Measurements from ENCODE around the gene MARCKSL1. TPM values are rescaled to one million over a fixed set of nuclear protein-coding genes. Genes with fewer than 3 reads are reported as not detected.
"Not testable (repeated sequence)": the region's sequence is repeated elsewhere in the genome, so short reads cannot be mapped to it uniquely, and the experiment has no call there.

Gene MARCKSL1
- total and polyA plus RNA-seq, 7 donors: 4.1 to 158 (median 9.7) TPM

DNA sequence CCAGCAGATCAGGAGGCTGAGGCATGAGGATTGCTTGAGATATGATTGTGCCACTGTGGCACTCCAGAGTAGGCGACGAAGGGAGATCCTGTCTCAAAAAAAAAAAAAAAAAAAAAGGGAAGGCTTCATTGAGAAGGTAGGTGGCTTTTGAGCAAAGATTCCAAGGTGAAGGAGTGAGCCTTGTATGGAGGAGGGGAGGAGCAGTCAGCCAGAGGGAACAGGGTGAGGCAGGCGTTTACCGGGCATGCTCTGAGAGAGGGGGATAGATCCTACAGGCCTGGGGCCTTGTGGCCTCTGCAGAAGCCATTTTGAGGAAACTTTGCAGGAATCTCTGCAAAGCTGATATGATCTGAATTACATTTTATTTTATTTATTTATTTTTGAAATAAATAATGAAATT lies 49.3 kb downstream of the MARCKSL1 start:
- 91% methylated on average over 4 of the region's 4 CpGs for WGBS, 2 donors
- Histone ChIP-seq H3K36me3 (no peaks in the 10 kb centered on the region), H3K9me3 (no peaks in the 10 kb centered on the region), H3K27me3 (no peaks in the 10 kb centered on the region), H3K4me3 (no peak overlapping the region), H3K27ac (no peak overlapping the region), H3K4me1 (peaks cover 0 to 3% (median 0%) of the 10 kb centered on the region in 4 donors)
- intact Hi-C loops (cut with DNase I): no loop called here
- TF ChIP-seq POLR2AphosphoS5 (IDR thresholded peaks at IDR 0.05) (no peak), EP300 (IDR thresholded peaks at IDR 0.05) (no peak), POLR2A (IDR thresholded peaks at IDR 0.05) (no peak)
- TF ChIP-seq, protein P1, sequence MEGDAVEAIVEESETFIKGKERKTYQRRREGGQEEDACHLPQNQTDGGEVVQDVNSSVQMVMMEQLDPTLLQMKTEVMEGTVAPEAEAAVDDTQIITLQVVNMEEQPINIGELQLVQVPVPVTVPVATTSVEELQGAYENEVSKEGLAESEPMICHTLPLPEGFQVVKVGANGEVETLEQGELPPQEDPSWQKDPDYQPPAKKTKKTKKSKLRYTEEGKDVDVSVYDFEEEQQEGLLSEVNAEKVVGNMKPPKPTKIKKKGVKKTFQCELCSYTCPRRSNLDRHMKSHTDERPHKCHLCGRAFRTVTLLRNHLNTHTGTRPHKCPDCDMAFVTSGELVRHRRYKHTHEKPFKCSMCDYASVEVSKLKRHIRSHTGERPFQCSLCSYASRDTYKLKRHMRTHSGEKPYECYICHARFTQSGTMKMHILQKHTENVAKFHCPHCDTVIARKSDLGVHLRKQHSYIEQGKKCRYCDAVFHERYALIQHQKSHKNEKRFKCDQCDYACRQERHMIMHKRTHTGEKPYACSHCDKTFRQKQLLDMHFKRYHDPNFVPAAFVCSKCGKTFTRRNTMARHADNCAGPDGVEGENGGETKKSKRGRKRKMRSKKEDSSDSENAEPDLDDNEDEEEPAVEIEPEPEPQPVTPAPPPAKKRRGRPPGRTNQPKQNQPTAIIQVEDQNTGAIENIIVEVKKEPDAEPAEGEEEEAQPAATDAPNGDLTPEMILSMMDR (IDR thresholded peaks at IDR 0.05): no peak
- DNase-seq: no peak

DNA sequence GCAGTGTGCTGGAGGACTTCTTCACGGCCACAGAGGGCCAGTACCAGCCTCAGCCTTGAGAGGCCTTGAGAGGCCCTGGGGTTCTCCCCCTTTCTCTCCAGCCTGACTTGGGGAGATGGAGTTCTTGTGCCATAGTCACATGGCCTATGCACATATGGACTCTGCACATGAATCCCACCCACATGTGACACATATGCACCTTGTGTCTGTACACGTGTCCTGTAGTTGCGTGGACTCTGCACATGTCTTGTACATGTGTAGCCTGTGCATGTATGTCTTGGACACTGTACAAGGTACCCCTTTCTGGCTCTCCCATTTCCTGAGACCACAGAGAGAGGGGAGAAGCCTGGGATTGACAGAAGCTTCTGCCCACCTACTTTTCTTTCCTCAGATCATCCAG lies 50.4 kb downstream of the MARCKSL1 start:
- intact Hi-C loops (cut with DNase I): no loop called here
- H3K4me1 ChIP-seq: no peaks in the 10 kb centered on the region
- H3K27me3 ChIP-seq: no peaks in the 10 kb centered on the region
- no peak for DNase-seq
- TF ChIP-seq POLR2AphosphoS5 (IDR thresholded peaks at IDR 0.05): no peak
- TF ChIP-seq, protein P1 (IDR thresholded peaks at IDR 0.05): no peak
- no peak for TF ChIP-seq EP300 (IDR thresholded peaks at IDR 0.05)
- TF ChIP-seq POLR2A (IDR thresholded peaks at IDR 0.05): no peak
- no peaks in the 10 kb centered on the region for H3K9me3 ChIP-seq
- H3K36me3 ChIP-seq: no peaks in the 10 kb centered on the region
- H3K4me3 ChIP-seq: no peak overlapping the region
- no peak overlapping the region for H3K27ac ChIP-seq
- 95 to 97% methylated on average over 3 of the region's 3 CpGs for WGBS, 2 donors

DNA sequence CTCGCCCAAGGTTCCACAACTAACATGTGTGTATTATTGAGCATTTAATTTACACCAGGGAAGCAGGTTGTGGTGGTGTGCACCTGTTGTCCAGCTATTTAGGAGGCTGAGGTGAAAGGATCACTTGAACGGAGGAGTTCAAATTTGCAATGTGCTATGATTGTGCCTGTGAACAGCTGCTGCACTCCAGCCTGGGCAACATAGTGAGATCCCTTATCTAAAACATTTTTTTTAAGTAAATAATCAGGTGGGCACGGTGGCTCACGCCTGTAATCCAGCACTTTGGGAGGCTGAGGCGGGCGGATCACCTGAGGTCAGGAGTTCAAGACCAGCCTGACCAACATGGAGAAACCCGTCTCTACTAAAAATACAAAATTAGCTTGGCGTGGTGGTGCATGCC lies 51.3 kb downstream of the MARCKSL1 start:
- H3K9me3 ChIP-seq; intact Hi-C loops (cut with DNase I); DNase-seq; H3K4me1 ChIP-seq; H3K4me3 ChIP-seq; H3K27ac ChIP-seq; H3K27me3 ChIP-seq; H3K36me3 ChIP-seq: not testable (repeated sequence)
- WGBS, 2 donors: 85 to 93% methylated on average over 8 of the region's 8 CpGs

Small RNAs within 50 kb of the gene (small RNA-seq; reads per million reads assigned to genes)
- gene RF00019: 0 reads per million in 3 donors

Other genes with a start within 250 kb of the MARCKSL1 start
- gene KPNA6, start 228.2 kb downstream of the MARCKSL1 start, total RNA-seq: 10 to 100 TPM; 33.4 to 47.0 (median 41.6) TPM
- gene KPNA6, start 228.2 kb downstream of the MARCKSL1 start, polyA plus RNA-seq: 10 to 100 TPM in 1 of 3 donors, 1 to 10 TPM in 2; 6.0 to 15.3 (median 9.5) TPM
- 10 to 100 TPM; 28.9 to 46.7 (median 36.7) TPM for gene TXLNA, start 156.6 kb downstream of the MARCKSL1 start, total RNA-seq
- 10 to 100 TPM in 2 of 3 donors, 1 to 10 TPM in 1; 9.0 to 35.4 (median 11.6) TPM for gene TXLNA, start 156.6 kb downstream of the MARCKSL1 start, polyA plus RNA-seq
- gene CCDC28B, start 135.6 kb downstream of the MARCKSL1 start, total RNA-seq: 10 to 100 TPM in 1 of 4 donors, 1 to 10 TPM in 3; 3.9 to 15.0 (median 6.9) TPM
- gene CCDC28B, start 135.6 kb downstream of the MARCKSL1 start, polyA plus RNA-seq: 1 to 10 TPM; 3.7 to 9.3 (median 4.2) TPM
- gene IQCC, start 130.6 kb downstream of the MARCKSL1 start, total RNA-seq: 1 to 10 TPM in 3 of 4 donors, under 1 TPM in 1; 0.81 to 3.9 (median 2.1) TPM
- gene IQCC, start 130.6 kb downstream of the MARCKSL1 start, polyA plus RNA-seq: 1 to 10 TPM in 2 of 3 donors, under 1 TPM in 1; 0.60 to 2.5 (median 1.4) TPM
- not detected for gene DCDC2B, start 127.1 kb downstream of the MARCKSL1 start, total RNA-seq
- under 1 TPM in 1 of 3 donors, not detected in 2; 0.04 TPM for gene DCDC2B, start 127.1 kb downstream of the MARCKSL1 start, polyA plus RNA-seq
- 10 to 100 TPM in 2 of 4 donors, 1 to 10 TPM in 2; 6.4 to 20.8 (median 10.1) TPM for gene TMEM234, start 113.9 kb downstream of the MARCKSL1 start, total RNA-seq
- 10 to 100 TPM in 1 of 3 donors, 1 to 10 TPM in 2; 4.4 to 23.1 (median 7.2) TPM for gene TMEM234, start 113.9 kb downstream of the MARCKSL1 start, polyA plus RNA-seq
- 100 to 1,000 TPM; 163 to 178 (median 171) TPM for gene EIF3I, start 113.8 kb downstream of the MARCKSL1 start, total RNA-seq
- gene EIF3I, start 113.8 kb downstream of the MARCKSL1 start, polyA plus RNA-seq: 100 to 1,000 TPM; 171 to 226 (median 185) TPM
- 1 to 10 TPM in 2 of 4 donors, under 1 TPM in 1, not detected in 1; 0.71 to 3.0 (median 2.2) TPM for gene FAM167B, start 89.0 kb downstream of the MARCKSL1 start, total RNA-seq
- 1 to 10 TPM; 3.0 to 9.0 (median 3.6) TPM for gene FAM167B, start 89.0 kb downstream of the MARCKSL1 start, polyA plus RNA-seq
- under 1 TPM in 3 of 4 donors, not detected in 1; 0.36 to 0.81 (median 0.49) TPM for gene LCK, start 85.0 kb downstream of the MARCKSL1 start, total RNA-seq
- gene LCK, start 85.0 kb downstream of the MARCKSL1 start, polyA plus RNA-seq: 10 to 100 TPM in 1 of 3 donors, 1 to 10 TPM in 1, under 1 TPM in 1; 0.92 to 37.3 (median 1.8) TPM
- 10 to 100 TPM; 47.1 to 68.0 (median 55.6) TPM for gene HDAC1, start 44.1 kb downstream of the MARCKSL1 start, total RNA-seq
- gene HDAC1, start 44.1 kb downstream of the MARCKSL1 start, polyA plus RNA-seq: 100 to 1,000 TPM; 163 to 215 (median 180) TPM
- gene FAM229A, start 26.3 kb upstream of the MARCKSL1 start, total RNA-seq: 10 to 100 TPM in 1 of 4 donors, 1 to 10 TPM in 3; 3.5 to 13.8 (median 5.6) TPM
- gene FAM229A, start 26.3 kb upstream of the MARCKSL1 start, polyA plus RNA-seq: 1 to 10 TPM in 2 of 3 donors, under 1 TPM in 1; 0.60 to 7.5 (median 1.2) TPM
- gene TSSK3, start 26.3 kb upstream of the MARCKSL1 start, total RNA-seq: 1 to 10 TPM in 3 of 4 donors, not detected in 1; 1.5 to 2.2 (median 2.1) TPM
- gene TSSK3, start 26.3 kb upstream of the MARCKSL1 start, polyA plus RNA-seq: 1 to 10 TPM in 1 of 3 donors, not detected in 2; 1.1 TPM
- gene BSDC1, start 58.2 kb upstream of the MARCKSL1 start, total RNA-seq: 10 to 100 TPM; 52.8 to 76.7 (median 62.1) TPM
- 10 to 100 TPM; 46.2 to 52.0 (median 50.7) TPM for gene BSDC1, start 58.2 kb upstream of the MARCKSL1 start, polyA plus RNA-seq
- gene ZBTB8B, start 128.8 kb upstream of the MARCKSL1 start, total RNA-seq: under 1 TPM in 3 of 4 donors, not detected in 1; under 0.01 TPM
- gene ZBTB8B, start 128.8 kb upstream of the MARCKSL1 start, polyA plus RNA-seq: under 1 TPM in 1 of 3 donors, not detected in 2; 0.01 TPM
- 10 to 100 TPM in 1 of 4 donors, 1 to 10 TPM in 3; 5.6 to 10.8 (median 7.0) TPM for gene ZBTB8A, start 203.2 kb upstream of the MARCKSL1 start, total RNA-seq
- gene ZBTB8A, start 203.2 kb upstream of the MARCKSL1 start, polyA plus RNA-seq: 1 to 10 TPM; 1.8 to 2.4 (median 2.1) TPM